ENCODE measurements around the gene PACSIN2.
A peak's percentile ranks its signal among the peaks of the same experiment; 100 is the strongest.

PACSIN2 gene

DNA sequence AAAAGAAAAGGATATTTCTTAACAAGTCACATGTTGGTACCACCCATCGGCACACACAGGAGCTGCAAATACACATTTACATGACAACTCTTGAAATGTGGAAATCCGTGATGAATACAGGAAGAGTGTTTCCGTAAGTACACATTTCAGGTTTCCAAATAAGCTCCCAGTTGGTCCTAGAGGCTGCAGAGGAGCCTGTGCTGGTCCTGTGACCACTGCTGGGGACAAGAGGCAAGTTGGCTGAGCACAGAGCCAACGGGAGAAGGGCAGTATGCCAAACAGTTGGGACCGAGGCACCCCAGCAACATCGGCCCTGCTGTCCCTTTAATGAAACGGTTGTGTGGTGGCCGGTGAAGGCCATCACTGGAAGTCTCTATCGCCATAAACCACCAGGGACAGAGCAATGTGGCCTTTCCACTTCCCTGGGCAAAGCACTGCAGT, 119.4 kb downstream of the PACSIN2 start:
- ChIA-PET POLR2A (interaction anchor here (0.6 to 0.9 kb wide), 2 partner anchors 24 to 241 kb away, joined by 3 read pairs; no protein-coding TSS in a partner anchor), CTCF (interaction anchor here (0.6 to 6.7 kb wide), 8 partner anchors 11 to 154 kb away, joined by 3 to 57 read pairs (median 4); no protein-coding TSS in a partner anchor)
- H3K27ac ChIP-seq (ENCODE audit: insufficient read depth in 1 of 2, low read depth in 1 of 2, low read length in 2 of 2, poor library complexity in 1 of 2, severe bottlenecking in 2 of 2), result peak overlapping the region in 1 of 2 experiments; percentile 35
- WGBS (ENCODE audit: insufficient coverage), result 60% methylated on average over 8 of the region's 9 CpGs
- no peaks in the 10 kb centered on the region for H3K27me3 ChIP-seq (replicated peaks in 2 of 5; ENCODE audit: control insufficient read depth in 4 of 5, insufficient read depth in 5 of 5, low read length in 4 of 5)
- no peak for DNase-seq
- peaks cover 22 to 70% (median 55%) of the 10 kb centered on the region in 4 experiments for H3K4me1 ChIP-seq (ENCODE audit: control extremely low read depth in 1 of 4, control insufficient read depth in 4 of 4, insufficient read depth in 4 of 4, low read length in 3 of 4)
- H3K9me3 ChIP-seq (ENCODE audit: control extremely low read depth in 1 of 5, control insufficient read depth in 4 of 5, insufficient read depth in 2 of 5, low read depth in 1 of 5, low read length in 4 of 5), result no peaks in the 10 kb centered on the region
- H3K36me3 ChIP-seq (ENCODE audit: control insufficient read depth in 4 of 4, insufficient read depth in 4 of 4, low read length in 3 of 4), result peaks cover 0 to 4% (median 3%) of the 10 kb centered on the region in 4 experiments
- H3K4me3 ChIP-seq (ENCODE audit: control insufficient read depth in 1 of 7, extremely low read depth in 1 of 7, insufficient read depth in 4 of 7, low read depth in 2 of 7, low read length in 6 of 7), result peak overlapping the region in 4 of 7 experiments; percentile 12 to 56 (median 30)

DNA sequence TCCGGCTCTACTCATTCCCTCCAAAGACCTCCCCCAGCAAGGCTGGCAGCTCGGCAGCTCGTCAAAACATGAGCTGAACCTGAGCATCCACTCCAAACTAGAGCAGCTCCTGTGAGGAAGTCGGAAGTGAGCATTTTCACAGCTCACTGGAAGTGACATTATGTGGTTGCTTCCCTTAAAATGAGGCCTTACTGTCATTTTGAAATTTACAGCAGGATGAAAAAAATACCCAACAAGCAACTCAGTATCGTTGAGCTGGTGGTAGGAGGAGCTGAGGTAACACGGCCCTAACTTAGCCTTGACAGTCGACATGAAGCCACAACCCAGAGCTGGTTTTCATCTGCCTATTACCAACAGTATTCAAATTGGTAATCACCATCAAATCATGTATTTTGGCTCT, 119.9 kb downstream of the PACSIN2 start:
- 2% methylated on average over 6 of the region's 7 CpGs for WGBS (ENCODE audit: insufficient coverage)
- H3K4me3 ChIP-seq (ENCODE audit: control insufficient read depth in 1 of 7, extremely low read depth in 1 of 7, insufficient read depth in 4 of 7, low read depth in 2 of 7, low read length in 6 of 7), result peak overlapping the region in 3 of 7 experiments; percentile 1 to 6 (median 2)
- H3K4me1 ChIP-seq (ENCODE audit: control extremely low read depth in 1 of 4, control insufficient read depth in 4 of 4, insufficient read depth in 4 of 4, low read length in 3 of 4), result peaks cover 22 to 75% (median 57%) of the 10 kb centered on the region in 4 experiments
- DNase-seq, result peak; percentile 63 to 92 (median 88)
- H3K36me3 ChIP-seq (ENCODE audit: control insufficient read depth in 4 of 4, insufficient read depth in 4 of 4, low read length in 3 of 4), result peaks cover 0 to 4% (median 3%) of the 10 kb centered on the region in 4 experiments
- CTCF ChIA-PET, result interaction anchor here (0.7 to 6.7 kb wide), 10 partner anchors 11 to 119 kb away, joined by 3 to 57 read pairs (median 4); no protein-coding TSS in a partner anchor
- H3K27ac ChIP-seq (ENCODE audit: insufficient read depth in 1 of 2, low read depth in 1 of 2, low read length in 2 of 2, poor library complexity in 1 of 2, severe bottlenecking in 2 of 2), result peak overlapping the region in 1 of 2 experiments; percentile 35
- H3K9me3 ChIP-seq (ENCODE audit: control extremely low read depth in 1 of 5, control insufficient read depth in 4 of 5, insufficient read depth in 2 of 5, low read depth in 1 of 5, low read length in 4 of 5), result no peaks in the 10 kb centered on the region
- POLR2A ChIA-PET, result interaction anchor here (0.9 kb wide), 1 partner anchor 23 kb away, joined by 3 read pairs; no protein-coding TSS in a partner anchor
- no peaks in the 10 kb centered on the region for H3K27me3 ChIP-seq (replicated peaks in 2 of 5; ENCODE audit: control insufficient read depth in 4 of 5, insufficient read depth in 5 of 5, low read length in 4 of 5)

DNA sequence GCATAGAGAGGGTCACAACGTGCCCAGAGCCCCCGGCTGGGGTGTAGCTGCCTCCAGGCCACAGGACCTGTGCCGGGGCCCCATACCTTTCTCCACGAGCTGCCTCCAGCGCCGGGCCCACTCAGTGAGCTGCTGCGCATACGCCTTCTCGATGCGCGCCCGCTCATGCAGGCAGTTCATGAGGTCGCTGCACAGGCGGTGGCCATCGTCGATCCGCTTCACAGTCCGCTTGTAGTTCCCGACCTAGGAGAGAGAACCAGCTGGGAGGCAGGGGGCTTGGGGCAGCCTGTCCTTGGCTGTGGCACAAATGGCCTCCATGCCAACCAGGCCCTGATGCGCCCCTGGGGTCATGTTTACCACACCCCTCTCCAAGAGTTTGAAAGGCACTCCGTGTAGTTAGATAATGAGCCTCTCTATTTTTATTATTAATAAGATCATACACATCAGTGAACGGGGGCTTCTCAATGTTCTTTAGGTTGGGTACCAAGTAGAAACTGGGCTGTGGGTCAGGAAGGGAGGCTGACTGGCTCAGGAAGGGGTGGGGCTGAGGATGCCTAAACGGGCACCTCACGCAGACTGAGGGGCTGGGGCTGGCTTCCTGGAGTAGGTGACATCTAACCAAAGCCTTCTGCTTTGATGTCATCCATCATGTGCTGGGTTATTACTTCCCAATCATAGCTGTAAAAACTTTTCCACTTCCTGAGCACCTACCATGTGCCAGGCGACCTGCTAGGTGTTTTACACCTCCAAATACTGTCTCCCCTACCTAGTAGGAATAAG, 121.4 kb downstream of the PACSIN2 start:
- H3K27me3 ChIP-seq (replicated peaks in 2 of 5; ENCODE audit: control insufficient read depth in 4 of 5, insufficient read depth in 5 of 5, low read length in 4 of 5), result no peaks in the 10 kb centered on the region
- no peaks in the 10 kb centered on the region for H3K9me3 ChIP-seq (ENCODE audit: control extremely low read depth in 1 of 5, control insufficient read depth in 4 of 5, insufficient read depth in 2 of 5, low read depth in 1 of 5, low read length in 4 of 5)
- peaks cover 22 to 89% (median 70%) of the 10 kb centered on the region in 4 experiments for H3K4me1 ChIP-seq (ENCODE audit: control extremely low read depth in 1 of 4, control insufficient read depth in 4 of 4, insufficient read depth in 4 of 4, low read length in 3 of 4)
- CTCF ChIA-PET, result interaction anchor here (0.6 to 6.7 kb wide), 11 partner anchors 11 to 122 kb away, joined by 3 to 57 read pairs (median 4); no protein-coding TSS in a partner anchor
- H3K4me3 ChIP-seq (ENCODE audit: control insufficient read depth in 1 of 7, extremely low read depth in 1 of 7, insufficient read depth in 4 of 7, low read depth in 2 of 7, low read length in 6 of 7), result no peak overlapping the region
- POLR2A ChIA-PET, result no interaction called here
- H3K36me3 ChIP-seq (ENCODE audit: control insufficient read depth in 4 of 4, insufficient read depth in 4 of 4, low read length in 3 of 4), result peaks cover 0 to 9% (median 5%) of the 10 kb centered on the region in 4 experiments
- 84% methylated on average over 18 of the region's 25 CpGs for WGBS (ENCODE audit: insufficient coverage)
- no peak for DNase-seq
- H3K27ac ChIP-seq (ENCODE audit: insufficient read depth in 1 of 2, low read depth in 1 of 2, low read length in 2 of 2, poor library complexity in 1 of 2, severe bottlenecking in 2 of 2), result peak overlapping the region in 1 of 2 experiments; percentile 18

DNA sequence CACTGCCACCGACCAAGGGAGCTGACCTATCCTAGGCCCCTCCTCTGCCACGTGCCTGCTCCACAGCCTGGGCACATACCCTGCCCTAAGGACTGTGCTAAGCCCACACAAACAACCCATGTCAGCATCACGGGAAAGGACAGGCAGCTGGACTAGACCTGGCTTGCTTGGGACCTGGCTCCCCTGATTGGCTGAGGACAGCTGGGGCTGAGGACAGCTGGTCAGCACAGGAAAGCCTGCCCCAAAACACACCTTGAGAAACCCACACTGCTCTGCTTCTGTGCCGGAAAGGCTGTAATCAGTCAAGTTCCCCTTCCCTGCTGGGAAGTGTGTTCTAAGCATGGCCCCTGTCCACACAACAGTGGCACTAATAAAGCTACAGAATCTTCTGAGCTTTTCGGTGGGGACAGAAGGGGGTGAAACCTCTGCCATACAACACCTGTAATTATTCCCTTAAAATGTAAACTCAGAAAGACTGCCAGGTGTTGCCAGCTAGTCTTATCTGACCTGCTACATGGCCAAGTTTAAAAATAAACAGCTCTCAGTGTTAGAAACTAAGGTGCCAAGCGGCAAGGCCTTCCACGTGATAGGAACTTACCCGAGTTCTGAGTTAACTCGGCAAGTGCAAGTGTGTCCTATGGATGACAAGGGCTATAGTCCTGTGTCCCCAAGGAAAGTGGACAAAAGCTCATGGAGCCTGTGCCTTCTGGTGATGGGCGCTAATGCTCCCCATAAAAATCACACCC, 122.2 kb downstream of the PACSIN2 start:
- no peak overlapping the region for H3K27ac ChIP-seq (ENCODE audit: insufficient read depth in 1 of 2, low read depth in 1 of 2, low read length in 2 of 2, poor library complexity in 1 of 2, severe bottlenecking in 2 of 2)
- peaks cover 22 to 94% (median 73%) of the 10 kb centered on the region in 4 experiments for H3K4me1 ChIP-seq (ENCODE audit: control extremely low read depth in 1 of 4, control insufficient read depth in 4 of 4, insufficient read depth in 4 of 4, low read length in 3 of 4)
- POLR2A ChIA-PET, result no interaction called here
- CTCF ChIA-PET, result interaction anchor here (0.6 to 6.7 kb wide), 8 partner anchors 11 to 123 kb away, joined by 3 to 57 read pairs (median 4); no protein-coding TSS in a partner anchor
- H3K27me3 ChIP-seq (replicated peaks in 2 of 5; ENCODE audit: control insufficient read depth in 4 of 5, insufficient read depth in 5 of 5, low read length in 4 of 5), result no peaks in the 10 kb centered on the region
- peaks cover 0 to 17% (median 9%) of the 10 kb centered on the region in 4 experiments for H3K36me3 ChIP-seq (ENCODE audit: control insufficient read depth in 4 of 4, insufficient read depth in 4 of 4, low read length in 3 of 4)
- peak in 2 of 3 donors; percentile 49 to 62 for DNase-seq
- peak overlapping the region in 1 of 7 experiments; percentile 19 for H3K4me3 ChIP-seq (ENCODE audit: control insufficient read depth in 1 of 7, extremely low read depth in 1 of 7, insufficient read depth in 4 of 7, low read depth in 2 of 7, low read length in 6 of 7)
- WGBS (ENCODE audit: insufficient coverage), result 35% methylated on average over 9 of the region's 10 CpGs
- H3K9me3 ChIP-seq (ENCODE audit: control extremely low read depth in 1 of 5, control insufficient read depth in 4 of 5, insufficient read depth in 2 of 5, low read depth in 1 of 5, low read length in 4 of 5), result no peaks in the 10 kb centered on the region

DNA sequence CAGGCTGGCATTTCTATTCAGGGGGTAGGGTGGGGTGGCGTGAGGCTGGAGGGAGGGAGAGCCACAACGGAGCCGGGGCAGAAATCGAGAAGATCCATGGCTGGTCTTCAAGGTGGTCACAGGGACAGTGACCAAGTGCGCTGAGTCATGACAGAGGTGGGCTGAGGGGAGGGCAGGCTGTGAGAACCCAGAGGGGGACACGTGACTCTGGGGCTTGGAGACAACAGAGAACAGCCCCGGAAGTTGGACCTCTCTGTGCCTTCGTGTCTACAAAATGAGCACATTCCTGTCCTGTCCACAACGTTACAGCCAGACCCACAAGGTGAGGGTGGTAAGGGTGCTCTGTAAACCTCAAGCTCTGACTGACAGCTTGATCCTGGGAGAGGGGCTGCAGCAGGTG, 122.8 kb downstream of the PACSIN2 start:
- peak in 2 of 3 donors; percentile 23 to 36 for DNase-seq
- ChIA-PET POLR2A (no interaction called here), CTCF (interaction anchor here (1.1 to 6.7 kb wide), 6 partner anchors 10 to 100 kb away, joined by 3 to 57 read pairs (median 5); no protein-coding TSS in a partner anchor)
- Histone ChIP-seq H3K9me3 (ENCODE audit: control extremely low read depth in 1 of 5, control insufficient read depth in 4 of 5, insufficient read depth in 2 of 5, low read depth in 1 of 5, low read length in 4 of 5) (no peaks in the 10 kb centered on the region), H3K4me3 (ENCODE audit: control insufficient read depth in 1 of 7, extremely low read depth in 1 of 7, insufficient read depth in 4 of 7, low read depth in 2 of 7, low read length in 6 of 7) (peak overlapping the region in 1 of 7 experiments; percentile 19), H3K27me3 (replicated peaks in 2 of 5; ENCODE audit: control insufficient read depth in 4 of 5, insufficient read depth in 5 of 5, low read length in 4 of 5) (no peaks in the 10 kb centered on the region), H3K36me3 (ENCODE audit: control insufficient read depth in 4 of 4, insufficient read depth in 4 of 4, low read length in 3 of 4) (peaks cover 0 to 22% (median 15%) of the 10 kb centered on the region in 4 experiments), H3K27ac (ENCODE audit: insufficient read depth in 1 of 2, low read depth in 1 of 2, low read length in 2 of 2, poor library complexity in 1 of 2, severe bottlenecking in 2 of 2) (no peak overlapping the region), H3K4me1 (ENCODE audit: control extremely low read depth in 1 of 4, control insufficient read depth in 4 of 4, insufficient read depth in 4 of 4, low read length in 3 of 4) (peaks cover 22 to 93% (median 73%) of the 10 kb centered on the region in 4 experiments)
- WGBS (ENCODE audit: insufficient coverage), result 28% methylated on average over 9 of the region's 9 CpGs

DNA sequence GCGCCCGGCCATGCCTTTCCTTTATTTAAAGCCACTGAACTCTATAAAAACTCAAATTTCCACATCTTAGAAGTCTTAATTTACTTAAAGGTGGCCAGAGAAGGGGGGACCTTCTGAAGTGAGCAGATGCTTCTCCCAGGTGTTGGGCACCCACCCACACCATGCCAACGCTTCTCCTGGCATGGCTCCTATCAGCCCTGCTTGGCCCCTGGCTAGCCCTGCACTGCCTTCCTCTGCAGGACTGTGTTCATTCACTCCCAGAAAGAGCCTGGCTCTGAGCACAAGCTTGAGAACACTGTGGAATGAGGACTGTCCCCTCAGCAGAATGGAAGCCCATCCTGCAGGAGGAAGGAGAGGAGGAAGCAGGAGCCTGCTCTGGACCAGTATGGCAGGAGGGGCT, 123.3 kb downstream of the PACSIN2 start:
- Histone ChIP-seq H3K9me3 (ENCODE audit: control extremely low read depth in 1 of 5, control insufficient read depth in 4 of 5, insufficient read depth in 2 of 5, low read depth in 1 of 5, low read length in 4 of 5) (no peaks in the 10 kb centered on the region), H3K4me1 (ENCODE audit: control extremely low read depth in 1 of 4, control insufficient read depth in 4 of 4, insufficient read depth in 4 of 4, low read length in 3 of 4) (peaks cover 21 to 92% (median 72%) of the 10 kb centered on the region in 4 experiments), H3K4me3 (ENCODE audit: control insufficient read depth in 1 of 7, extremely low read depth in 1 of 7, insufficient read depth in 4 of 7, low read depth in 2 of 7, low read length in 6 of 7) (peak overlapping the region in 1 of 7 experiments; percentile 8), H3K36me3 (ENCODE audit: control insufficient read depth in 4 of 4, insufficient read depth in 4 of 4, low read length in 3 of 4) (peaks cover 0 to 26% (median 18%) of the 10 kb centered on the region in 4 experiments), H3K27me3 (replicated peaks in 2 of 5; ENCODE audit: control insufficient read depth in 4 of 5, insufficient read depth in 5 of 5, low read length in 4 of 5) (no peaks in the 10 kb centered on the region), H3K27ac (ENCODE audit: insufficient read depth in 1 of 2, low read depth in 1 of 2, low read length in 2 of 2, poor library complexity in 1 of 2, severe bottlenecking in 2 of 2) (no peak overlapping the region)
- DNase-seq, result no peak
- POLR2A ChIA-PET, result interaction anchor here (0.6 kb wide), 1 partner anchor 186 kb away, joined by 5 read pairs; no protein-coding TSS in a partner anchor
- WGBS (ENCODE audit: insufficient coverage), result no CpG with 5 or more reads among the region's 3 CpGs
- CTCF ChIA-PET, result interaction anchor here (1.4 to 6.7 kb wide), 4 partner anchors 15 to 25 kb away, joined by 3 to 57 read pairs (median 10); no protein-coding TSS in a partner anchor

All from common myeloid progenitor, CD34-positive (primary cell).